Activated T-cell treated with anti-CD3 and anti-CD28 coated beads, Interleukin-2, amount 50 U/mL, for 24 hours (primary cell): ENCODE data around the gene PSAPL1.

Experiments used
- DNase-seq: peaks from one replicate; pipeline ENCODE4 v3.0.0-alpha.2; 2020
- H3K27ac Mint-ChIP-seq: 2 replicates; pipeline ENCODE4 v1.8.0; 2020; ENCODE audit warnings: mild to moderate bottlenecking, mixed read lengths
- H3K27me3 Mint-ChIP-seq: 2 replicates; pipeline ENCODE4 v1.8.0; 2020; ENCODE audit warnings: mixed read lengths
- H3K36me3 Mint-ChIP-seq: 2 replicates; pipeline ENCODE4 v1.8.0; 2020; ENCODE audit warnings: low read depth, mixed read lengths
- H3K4me1 Mint-ChIP-seq: 2 replicates; pipeline ENCODE4 v1.8.0; 2020; ENCODE audit warnings: low read depth, mixed read lengths
- H3K4me3 Mint-ChIP-seq: 2 replicates; pipeline ENCODE4 v1.8.0; 2020; ENCODE audit warnings: mild to moderate bottlenecking, moderate library complexity, mixed read lengths
- H3K9me3 Mint-ChIP-seq: 2 replicates; pipeline ENCODE4 v1.8.0; 2020; ENCODE audit warnings: mixed read lengths

The PSAPL1 gene

GRCh38 chr4:7411491-7411890 lies 23.2 kb downstream of the PSAPL1 start:
- H3K9me3 Mint-ChIP-seq, result peaks cover 16% of the 10 kb centered on the region
- no peaks in the 10 kb centered on the region for H3K36me3 Mint-ChIP-seq
- H3K4me3 Mint-ChIP-seq, result no peak overlapping the region
- no peak for DNase-seq
- no peaks in the 10 kb centered on the region for H3K4me1 Mint-ChIP-seq
- peaks cover 38% of the 10 kb centered on the region for H3K27me3 Mint-ChIP-seq
- no peak overlapping the region for H3K27ac Mint-ChIP-seq

- Mint-ChIP-seq H3K9me3 (peaks cover 18% of the 10 kb centered on the region), H3K27me3 (peaks cover 31% of the 10 kb centered on the region), H3K27ac (no peak overlapping the region), H3K4me1 (no peaks in the 10 kb centered on the region), H3K36me3 (no peaks in the 10 kb centered on the region), H3K4me3 (no peak overlapping the region)
- no peak for DNase-seq
Measured at GRCh38 chr4:7410446-7410845, 24.3 kb downstream of the PSAPL1 start.

GRCh38 chr4:7408166-7408565 lies 26.6 kb downstream of the PSAPL1 start:
- Mint-ChIP-seq H3K27me3 (peaks cover 13% of the 10 kb centered on the region), H3K36me3 (no peaks in the 10 kb centered on the region), H3K4me1 (no peaks in the 10 kb centered on the region), H3K27ac (no peak overlapping the region), H3K4me3 (no peak overlapping the region), H3K9me3 (peaks cover 18% of the 10 kb centered on the region)
- no peak for DNase-seq

GRCh38 chr4:7403001-7403400 lies 31.7 kb downstream of the PSAPL1 start:
- Mint-ChIP-seq H3K4me1 (no peaks in the 10 kb centered on the region), H3K9me3 (peaks cover 6% of the 10 kb centered on the region), H3K36me3 (no peaks in the 10 kb centered on the region), H3K27me3 (peaks cover 18% of the 10 kb centered on the region), H3K27ac (no peak overlapping the region), H3K4me3 (no peak overlapping the region)
- no peak for DNase-seq

GRCh38 chr4:7402526-7402925 lies 32.2 kb downstream of the PSAPL1 start:
- DNase-seq, result peak; percentile 14
- Mint-ChIP-seq H3K27me3 (peaks cover 23% of the 10 kb centered on the region), H3K36me3 (no peaks in the 10 kb centered on the region), H3K4me3 (no peak overlapping the region), H3K9me3 (peaks cover 6% of the 10 kb centered on the region), H3K27ac (no peak overlapping the region), H3K4me1 (no peaks in the 10 kb centered on the region)

- Mint-ChIP-seq H3K27ac (no peak overlapping the region), H3K4me3 (no peak overlapping the region), H3K36me3 (no peaks in the 10 kb centered on the region), H3K27me3 (peaks cover 34% of the 10 kb centered on the region), H3K9me3 (no peaks in the 10 kb centered on the region), H3K4me1 (no peaks in the 10 kb centered on the region)
- DNase-seq, result no peak
Measured at GRCh38 chr4:7400671-7401298, 33.9 kb downstream of the PSAPL1 start.

GRCh38 chr4:7399440-7400234 lies 35.1 kb downstream of the PSAPL1 start:
- Mint-ChIP-seq H3K4me3 (no peak overlapping the region), H3K27ac (no peak overlapping the region), H3K36me3 (no peaks in the 10 kb centered on the region), H3K4me1 (no peaks in the 10 kb centered on the region), H3K27me3 (peaks cover 34% of the 10 kb centered on the region), H3K9me3 (no peaks in the 10 kb centered on the region)
- peak; percentile 6 for DNase-seq

GRCh38 chr4:7398788-7399439 lies 35.8 kb downstream of the PSAPL1 start:
- H3K4me1 Mint-ChIP-seq, result no peaks in the 10 kb centered on the region
- no peaks in the 10 kb centered on the region for H3K36me3 Mint-ChIP-seq
- no peaks in the 10 kb centered on the region for H3K9me3 Mint-ChIP-seq
- DNase-seq, result no peak
- no peak overlapping the region for H3K4me3 Mint-ChIP-seq
- peaks cover 34% of the 10 kb centered on the region for H3K27me3 Mint-ChIP-seq
- H3K27ac Mint-ChIP-seq, result no peak overlapping the region

- Mint-ChIP-seq H3K9me3 (no peaks in the 10 kb centered on the region), H3K27ac (no peak overlapping the region), H3K36me3 (no peaks in the 10 kb centered on the region), H3K27me3 (peaks cover 42% of the 10 kb centered on the region), H3K4me3 (no peak overlapping the region), H3K4me1 (no peaks in the 10 kb centered on the region)
- no peak for DNase-seq
Measured at GRCh38 chr4:7398104-7398423, 36.7 kb downstream of the PSAPL1 start.

- H3K27me3 Mint-ChIP-seq, result peaks cover 48% of the 10 kb centered on the region
- H3K36me3 Mint-ChIP-seq, result no peaks in the 10 kb centered on the region
- no peak for DNase-seq
- no peaks in the 10 kb centered on the region for H3K4me1 Mint-ChIP-seq
- H3K4me3 Mint-ChIP-seq, result no peak overlapping the region
- no peaks in the 10 kb centered on the region for H3K9me3 Mint-ChIP-seq
- no peak overlapping the region for H3K27ac Mint-ChIP-seq
Measured at GRCh38 chr4:7397206-7398103, 37.3 kb downstream of the PSAPL1 start.

- no peak overlapping the region for H3K27ac Mint-ChIP-seq
- no peaks in the 10 kb centered on the region for H3K4me1 Mint-ChIP-seq
- DNase-seq, result no peak
- no peaks in the 10 kb centered on the region for H3K9me3 Mint-ChIP-seq
- H3K36me3 Mint-ChIP-seq, result no peaks in the 10 kb centered on the region
- H3K4me3 Mint-ChIP-seq, result no peak overlapping the region
- H3K27me3 Mint-ChIP-seq, result peaks cover 53% of the 10 kb centered on the region
Measured at GRCh38 chr4:7396186-7396910, 38.4 kb downstream of the PSAPL1 start.

- Mint-ChIP-seq H3K9me3 (no peaks in the 10 kb centered on the region), H3K27ac (no peak overlapping the region), H3K4me3 (no peak overlapping the region), H3K36me3 (no peaks in the 10 kb centered on the region), H3K4me1 (no peaks in the 10 kb centered on the region), H3K27me3 (peaks cover 47% of the 10 kb centered on the region)
- no peak for DNase-seq
Measured at GRCh38 chr4:7395645-7396044, 39.1 kb downstream of the PSAPL1 start.

- H3K4me1 Mint-ChIP-seq, result no peaks in the 10 kb centered on the region
- H3K4me3 Mint-ChIP-seq, result no peak overlapping the region
Measured at GRCh38 chr4:7394681-7395451, 39.9 kb downstream of the PSAPL1 start.

More at GRCh38 chr4:7394681-7395451, 39.9 kb downstream of the PSAPL1 start:
- no peak for DNase-seq
- Mint-ChIP-seq H3K9me3 (no peaks in the 10 kb centered on the region), H3K36me3 (no peaks in the 10 kb centered on the region), H3K27ac (no peak overlapping the region), H3K27me3 (peaks cover 44% of the 10 kb centered on the region)
